HG03159 (cell line): ENCODE results near the gene PSMB11.
"Not testable (repeated sequence)": the region's sequence is repeated elsewhere in the genome, so short reads cannot be mapped to it uniquely, and the experiment has no call there.

ENCODE experiments used
- ATAC-seq: cut with Tn5 transposase; IDR thresholded peaks from one replicate; pipeline ENCODE4 v1.9.1; 2021; ENCODE audit warnings: mild to moderate bottlenecking, moderate library complexity; ENCODE audit not compliant: unreplicated experiment

PSMB11 gene

GRCh38 chr14:23042162-23042965, at the start of gene PSMB11:
Gene PSMB11 (plus strand): TSS chr14:23042212. CDS start chr14:23042226, 14 bp downstream.
- ATAC-seq: no peak

- no peak for ATAC-seq
These were observed 48.5 kb upstream of the PSMB11 start for GRCh38 chr14:22993517-22993916.

- ATAC-seq: no peak
These were observed 47.2 kb upstream of the PSMB11 start for GRCh38 chr14:22994762-22995275.

GRCh38 chr14:22995889-22996625, 46.0 kb upstream of the PSMB11 start:
- no peak for ATAC-seq

GRCh38 chr14:22996768-22997654, 45.0 kb upstream of the PSMB11 start:
- ATAC-seq: no peak

- ATAC-seq: no peak
These were observed 44.2 kb upstream of the PSMB11 start for GRCh38 chr14:22997676-22998323.

- ATAC-seq: no peak
These were observed 43.5 kb upstream of the PSMB11 start for GRCh38 chr14:22998329-22999012.

GRCh38 chr14:23000860-23001259, 41.2 kb upstream of the PSMB11 start:
- no peak for ATAC-seq

GRCh38 chr14:23002592-23002991, 39.4 kb upstream of the PSMB11 start:
- ATAC-seq: no peak

GRCh38 chr14:23004274-23004673, 37.7 kb upstream of the PSMB11 start:
- not testable (repeated sequence) for ATAC-seq

- no peak for ATAC-seq
These were observed 36.4 kb upstream of the PSMB11 start for GRCh38 chr14:23005451-23006187.

- no peak for ATAC-seq
These were observed 35.9 kb upstream of the PSMB11 start for GRCh38 chr14:23006188-23006534.

GRCh38 chr14:23006544-23007419, 35.2 kb upstream of the PSMB11 start:
- peak; percentile 95 for ATAC-seq

- ATAC-seq: no peak
These were observed 33.2 kb upstream of the PSMB11 start for GRCh38 chr14:23008831-23009230.

GRCh38 chr14:23009483-23009938, 32.5 kb upstream of the PSMB11 start:
- ATAC-seq: no peak

GRCh38 chr14:23009939-23010726, 31.9 kb upstream of the PSMB11 start, which contains the start of gene C14orf93:
Gene C14orf93 (minus strand): TSS chr14:23010143. CDS start chr14:22999023, 11,120 bp downstream.
- ATAC-seq: no peak

- ATAC-seq: no peak
These were observed 28.8 kb upstream of the PSMB11 start for GRCh38 chr14:23013054-23013748.
